GM19023 (cell line): ENCODE results near the gene ASAP2.

ENCODE experiments used
- ATAC-seq: cut with Tn5 transposase; IDR thresholded peaks from one replicate; pipeline ENCODE4 v1.9.1; 2021; ENCODE audit warnings: mild to moderate bottlenecking, moderate library complexity; ENCODE audit not compliant: unreplicated experiment

The ASAP2 gene

GRCh38 chr2:9271691-9272090 is 65.1 kb downstream of the ASAP2 start:
- ATAC-seq = no peak

GRCh38 chr2:9273486-9274130 is 67.0 kb downstream of the ASAP2 start:
- no peak for ATAC-seq

- ATAC-seq = no peak
These were observed 68.2 kb downstream of the ASAP2 start for GRCh38 chr2:9274701-9275343.

- no peak for ATAC-seq
These were observed 68.8 kb downstream of the ASAP2 start for GRCh38 chr2:9275399-9275798.

- no peak for ATAC-seq
These were observed 69.5 kb downstream of the ASAP2 start for GRCh38 chr2:9276074-9276473.

GRCh38 chr2:9276901-9277451 is 70.4 kb downstream of the ASAP2 start:
- no peak for ATAC-seq

- ATAC-seq = no peak
These were observed 71.8 kb downstream of the ASAP2 start for GRCh38 chr2:9278439-9278838.

- no peak for ATAC-seq
These were observed 72.8 kb downstream of the ASAP2 start for GRCh38 chr2:9279426-9279825.

GRCh38 chr2:9280224-9280623 is 73.6 kb downstream of the ASAP2 start:
- ATAC-seq = no peak

- ATAC-seq = no peak
These were observed 74.5 kb downstream of the ASAP2 start for GRCh38 chr2:9281145-9281544.

GRCh38 chr2:9282128-9283112 is 75.8 kb downstream of the ASAP2 start:
- no peak for ATAC-seq

- ATAC-seq = no peak
These were observed 78.1 kb downstream of the ASAP2 start for GRCh38 chr2:9284521-9285297.

GRCh38 chr2:9285385-9285920 is 78.8 kb downstream of the ASAP2 start:
- no peak for ATAC-seq

- ATAC-seq = no peak
These were observed 79.3 kb downstream of the ASAP2 start for GRCh38 chr2:9285921-9286320.

GRCh38 chr2:9286554-9287399 is 80.2 kb downstream of the ASAP2 start:
- no peak for ATAC-seq

- no peak for ATAC-seq
These were observed 80.9 kb downstream of the ASAP2 start for GRCh38 chr2:9287400-9288045.

- no peak for ATAC-seq
These were observed 81.6 kb downstream of the ASAP2 start for GRCh38 chr2:9288233-9288632.

GRCh38 chr2:9288681-9289338 is 82.2 kb downstream of the ASAP2 start:
- ATAC-seq = no peak
